ENCODE data around the gene NDE1.

Gene NDE1

DNA sequence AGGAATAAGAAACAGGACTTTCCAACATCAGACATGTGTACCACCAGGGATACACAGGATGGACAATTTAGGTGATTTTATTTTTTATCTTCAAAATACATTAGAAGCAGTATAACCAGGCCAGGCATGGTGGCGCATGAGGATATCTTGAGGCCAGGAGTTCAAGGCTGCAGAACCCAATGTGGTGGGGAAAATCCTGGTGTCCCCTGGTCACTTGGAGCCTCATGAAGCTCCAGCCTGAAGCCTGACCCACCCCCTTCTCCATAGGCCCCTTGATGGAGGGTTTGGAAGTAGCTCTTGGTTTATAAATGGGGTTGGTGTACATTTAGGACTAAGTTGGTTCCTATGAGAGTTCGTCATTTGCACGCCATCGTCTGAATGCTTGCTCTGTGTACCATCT, 118.2 kb downstream of the NDE1 start:
- no peak overlapping the region for H3K9ac ChIP-seq (ENCODE audit: insufficient read length)
- TF ChIP-seq FOXP2 (optimal IDR thresholded peaks at IDR 0.05; ENCODE audit: control extremely low read depth, extremely low read length, insufficient read depth) (no peak), EZH2 (IDR thresholded peaks at IDR 0.05) (no peak), POLR2AphosphoS5 (IDR thresholded peaks at IDR 0.05; ENCODE audit: borderline replicate concordance, low read depth, low read length) (no peak)
- DNase-seq (ENCODE audit: low read depth, low spot score): no peak

DNA sequence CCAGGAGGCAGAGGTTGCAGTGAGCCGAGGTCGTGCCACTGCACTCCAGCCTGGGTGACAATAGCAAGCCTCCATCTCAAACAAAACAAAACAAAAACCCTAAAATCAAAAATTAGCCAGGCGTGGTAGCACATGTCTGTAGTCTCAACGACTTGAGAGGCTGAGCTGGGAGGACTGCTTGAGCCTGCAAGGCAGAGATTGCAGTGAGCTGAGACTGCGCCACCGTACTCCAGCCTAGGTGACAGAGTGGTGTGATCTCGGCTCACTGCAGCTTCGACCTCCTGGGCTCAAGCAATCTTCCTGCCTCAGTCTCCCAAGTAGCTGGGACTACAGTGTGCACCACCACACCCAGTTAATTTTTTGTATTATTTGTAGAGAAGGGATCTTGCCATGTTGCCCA, 119.2 kb downstream of the NDE1 start:
- H3K4me3 ChIP-seq: no peak overlapping the region
- H3K27ac ChIP-seq: no peak overlapping the region
- no peaks in the 10 kb centered on the region for H3K36me3 ChIP-seq (ENCODE audit: insufficient read depth, low read length)
- no peaks in the 10 kb centered on the region for H3K9me3 ChIP-seq (ENCODE audit: low read depth, low read length)
- no peak for TF ChIP-seq FOXP2 (optimal IDR thresholded peaks at IDR 0.05; ENCODE audit: control extremely low read depth, extremely low read length, insufficient read depth)
- no peak for TF ChIP-seq POLR2AphosphoS5 (IDR thresholded peaks at IDR 0.05; ENCODE audit: borderline replicate concordance, low read depth, low read length)
- TF ChIP-seq EZH2 (IDR thresholded peaks at IDR 0.05): no peak
- DNase-seq (ENCODE audit: low read depth, low spot score): no peak
- no peak overlapping the region for H3K9ac ChIP-seq (ENCODE audit: insufficient read length)

More for the DNA sequence above, 118.2 kb downstream of the NDE1 start:
- no peak overlapping the region for H3K27ac ChIP-seq
- H3K36me3 ChIP-seq (ENCODE audit: insufficient read depth, low read length): no peaks in the 10 kb centered on the region
- no peak overlapping the region for H3K4me3 ChIP-seq
- H3K9me3 ChIP-seq (ENCODE audit: low read depth, low read length): no peaks in the 10 kb centered on the region

DNA sequence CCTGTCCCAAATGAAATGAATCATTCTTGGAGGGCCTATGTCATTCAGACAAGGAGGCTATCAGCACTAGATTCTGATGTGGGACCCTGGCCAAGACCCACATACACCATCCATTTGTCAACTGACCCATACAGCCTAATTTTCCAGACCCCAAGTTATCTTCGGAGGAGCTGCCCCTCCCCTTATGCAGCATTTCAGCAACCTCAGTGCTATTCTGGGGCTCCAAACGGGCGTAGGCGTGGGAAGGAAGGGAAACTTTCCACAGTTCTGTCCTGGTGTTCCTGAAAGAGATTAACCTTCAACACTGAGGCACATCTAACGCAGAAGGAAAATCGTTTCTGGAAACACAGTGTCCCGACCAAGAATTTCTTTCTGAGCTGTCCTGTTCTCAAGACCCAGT, 120.1 kb downstream of the NDE1 start:
- no peaks in the 10 kb centered on the region for H3K36me3 ChIP-seq (ENCODE audit: insufficient read depth, low read length)
- no peaks in the 10 kb centered on the region for H3K9me3 ChIP-seq (ENCODE audit: low read depth, low read length)
- no peak for DNase-seq (ENCODE audit: low read depth, low spot score)
- H3K27ac ChIP-seq: no peak overlapping the region
- no peak overlapping the region for H3K4me3 ChIP-seq
- TF ChIP-seq FOXP2 (optimal IDR thresholded peaks at IDR 0.05; ENCODE audit: control extremely low read depth, extremely low read length, insufficient read depth): no peak
- no peak for TF ChIP-seq EZH2 (IDR thresholded peaks at IDR 0.05)
- TF ChIP-seq POLR2AphosphoS5 (IDR thresholded peaks at IDR 0.05; ENCODE audit: borderline replicate concordance, low read depth, low read length): no peak
- no peak overlapping the region for H3K9ac ChIP-seq (ENCODE audit: insufficient read length)

DNA sequence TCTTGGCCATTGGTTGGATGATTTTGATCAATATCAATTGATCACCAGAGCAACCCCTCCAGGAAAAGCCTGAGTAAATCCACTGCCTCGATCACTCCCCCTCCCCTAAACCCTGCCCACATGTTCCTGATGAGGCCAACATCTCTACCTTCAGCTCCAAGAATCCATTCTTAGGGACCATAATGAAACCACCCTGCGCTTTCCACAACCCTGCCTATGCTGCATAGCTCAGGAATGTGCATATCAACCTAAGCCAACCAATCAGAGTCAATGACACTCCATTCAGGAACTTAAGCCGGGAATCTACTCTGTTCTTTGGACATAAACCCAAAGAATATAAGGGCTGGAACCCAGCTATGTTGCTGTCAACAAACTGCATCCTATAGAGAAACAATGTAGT, 120.5 kb downstream of the NDE1 start:
- TF ChIP-seq FOXP2 (optimal IDR thresholded peaks at IDR 0.05; ENCODE audit: control extremely low read depth, extremely low read length, insufficient read depth): no peak
- TF ChIP-seq EZH2 (IDR thresholded peaks at IDR 0.05): no peak
- TF ChIP-seq POLR2AphosphoS5 (IDR thresholded peaks at IDR 0.05; ENCODE audit: borderline replicate concordance, low read depth, low read length): no peak
- no peak overlapping the region for H3K27ac ChIP-seq
- H3K4me3 ChIP-seq: no peak overlapping the region
- no peaks in the 10 kb centered on the region for H3K36me3 ChIP-seq (ENCODE audit: insufficient read depth, low read length)
- no peaks in the 10 kb centered on the region for H3K9me3 ChIP-seq (ENCODE audit: low read depth, low read length)
- no peak overlapping the region for H3K9ac ChIP-seq (ENCODE audit: insufficient read length)
- DNase-seq (ENCODE audit: low read depth, low spot score): no peak

DNA sequence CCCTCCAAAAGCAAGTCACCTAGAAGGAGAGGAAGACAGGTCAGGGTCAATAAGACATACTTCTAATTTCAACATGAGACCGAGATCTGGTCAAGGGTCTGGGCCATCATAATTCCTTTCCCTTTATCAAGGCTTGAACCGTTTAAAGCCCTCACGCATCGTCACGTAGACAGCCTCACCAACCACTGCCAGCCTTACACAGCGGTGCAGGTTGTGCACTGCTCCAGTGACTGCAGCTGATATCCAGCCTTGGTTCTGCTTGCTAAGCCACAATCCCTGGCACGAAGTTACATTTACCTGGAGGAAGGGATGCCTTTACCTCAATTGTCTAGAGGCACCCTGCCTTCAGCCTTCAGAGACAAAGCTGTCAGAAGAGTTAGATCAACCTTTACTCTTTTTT, 121.6 kb downstream of the NDE1 start:
- no peaks in the 10 kb centered on the region for H3K9me3 ChIP-seq (ENCODE audit: low read depth, low read length)
- no peak overlapping the region for H3K4me3 ChIP-seq
- H3K27ac ChIP-seq: no peak overlapping the region
- DNase-seq (ENCODE audit: low read depth, low spot score): no peak
- TF ChIP-seq POLR2AphosphoS5 (IDR thresholded peaks at IDR 0.05; ENCODE audit: borderline replicate concordance, low read depth, low read length): no peak
- no peak for TF ChIP-seq FOXP2 (optimal IDR thresholded peaks at IDR 0.05; ENCODE audit: control extremely low read depth, extremely low read length, insufficient read depth)
- no peak for TF ChIP-seq EZH2 (IDR thresholded peaks at IDR 0.05)
- no peak overlapping the region for H3K9ac ChIP-seq (ENCODE audit: insufficient read length)
- no peaks in the 10 kb centered on the region for H3K36me3 ChIP-seq (ENCODE audit: insufficient read depth, low read length)

DNA sequence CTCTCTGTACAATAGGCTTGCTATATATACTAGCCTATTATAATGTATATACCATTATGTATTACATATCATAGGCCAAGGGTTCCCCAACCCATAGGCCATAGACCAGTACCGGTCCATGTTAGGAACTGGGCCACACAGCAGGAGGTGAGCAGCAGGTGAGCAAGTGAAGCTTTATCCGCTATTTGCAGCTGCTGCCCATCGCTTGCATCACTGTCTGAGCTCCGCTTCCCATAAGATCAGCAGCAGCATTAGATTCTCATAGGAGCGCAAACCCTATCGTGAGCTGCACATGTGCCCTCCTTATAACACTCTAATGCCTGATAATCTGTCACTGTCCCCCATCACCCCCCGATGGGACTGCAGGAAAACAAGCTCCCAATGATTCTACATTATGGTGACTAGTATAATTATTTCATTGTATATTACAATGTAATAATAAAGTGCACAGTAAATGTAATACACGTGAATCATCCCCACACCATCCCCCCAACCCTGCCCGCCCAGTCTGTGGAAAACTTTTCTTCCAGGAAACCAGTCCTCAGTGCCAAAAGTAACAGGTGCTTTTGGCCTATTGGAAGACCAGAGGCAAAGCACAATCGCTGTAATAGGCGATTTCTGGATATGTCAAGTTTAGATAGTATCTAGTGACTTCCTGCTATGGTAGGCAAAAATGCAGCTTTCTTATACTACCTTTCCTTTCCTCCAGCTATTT, 122.7 kb downstream of the NDE1 start:
- Histone ChIP-seq H3K36me3 (ENCODE audit: insufficient read depth, low read length) (no peaks in the 10 kb centered on the region), H3K9ac (ENCODE audit: insufficient read length) (no peak overlapping the region), H3K27ac (no peak overlapping the region), H3K9me3 (ENCODE audit: low read depth, low read length) (no peaks in the 10 kb centered on the region), H3K4me3 (no peak overlapping the region)
- no peak for TF ChIP-seq POLR2AphosphoS5 (IDR thresholded peaks at IDR 0.05; ENCODE audit: borderline replicate concordance, low read depth, low read length)
- no peak for TF ChIP-seq EZH2 (IDR thresholded peaks at IDR 0.05)
- DNase-seq (ENCODE audit: low read depth, low spot score): no peak

DNA sequence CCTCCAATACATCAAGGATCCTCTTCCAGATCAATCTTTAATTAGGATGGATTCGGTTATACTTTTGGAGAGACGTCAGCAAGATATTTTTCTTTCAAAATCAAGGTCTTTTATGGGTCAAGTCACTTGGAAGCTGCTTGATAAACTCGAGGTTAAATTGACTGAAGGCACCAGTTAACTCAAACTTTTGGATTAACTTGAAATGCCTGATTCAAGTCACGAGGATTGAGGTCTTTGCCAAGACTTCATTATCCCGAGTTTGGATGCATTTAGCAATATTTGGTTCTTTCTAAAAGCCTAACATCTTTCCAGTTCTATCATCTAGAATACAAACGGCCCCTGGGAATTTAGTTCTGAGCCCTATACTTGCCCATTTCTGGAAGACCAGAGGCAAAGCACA, 123.9 kb downstream of the NDE1 start:
- TF ChIP-seq FOXP2 (optimal IDR thresholded peaks at IDR 0.05; ENCODE audit: control extremely low read depth, extremely low read length, insufficient read depth): no peak
- no peak for TF ChIP-seq POLR2AphosphoS5 (IDR thresholded peaks at IDR 0.05; ENCODE audit: borderline replicate concordance, low read depth, low read length)
- TF ChIP-seq EZH2 (IDR thresholded peaks at IDR 0.05): no peak
- H3K4me3 ChIP-seq: no peak overlapping the region

DNA sequence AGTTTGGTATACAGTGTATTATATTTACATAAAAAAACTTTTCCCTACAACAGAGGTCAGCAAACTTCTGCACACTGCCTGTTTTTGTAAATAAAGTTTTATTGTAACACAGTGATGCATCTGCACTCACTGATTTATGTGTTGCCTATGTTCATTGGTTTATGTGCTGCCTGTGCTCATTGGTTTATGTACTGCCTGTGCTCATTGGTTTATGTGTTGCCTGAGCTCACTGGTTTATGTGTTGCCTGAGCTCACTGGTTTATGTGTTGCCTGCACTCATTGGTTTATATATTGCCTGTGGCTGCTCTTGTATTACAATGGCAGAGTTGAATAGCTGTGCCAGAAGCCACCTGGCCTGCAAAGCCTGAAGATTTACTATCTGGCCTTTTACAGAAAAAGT, 125.2 kb downstream of the NDE1 start:
- no peaks in the 10 kb centered on the region for H3K9me3 ChIP-seq (ENCODE audit: low read depth, low read length)
- DNase-seq (ENCODE audit: low read depth, low spot score): no peak
- TF ChIP-seq POLR2AphosphoS5 (IDR thresholded peaks at IDR 0.05; ENCODE audit: borderline replicate concordance, low read depth, low read length) (no peak), FOXP2 (optimal IDR thresholded peaks at IDR 0.05; ENCODE audit: control extremely low read depth, extremely low read length, insufficient read depth) (no peak), EZH2 (IDR thresholded peaks at IDR 0.05) (no peak)

More for the DNA sequence above, 123.9 kb downstream of the NDE1 start:
- Histone ChIP-seq H3K36me3 (ENCODE audit: insufficient read depth, low read length) (no peaks in the 10 kb centered on the region), H3K9ac (ENCODE audit: insufficient read length) (no peak overlapping the region), H3K9me3 (ENCODE audit: low read depth, low read length) (no peaks in the 10 kb centered on the region), H3K27ac (no peak overlapping the region)
- DNase-seq (ENCODE audit: low read depth, low spot score): no peak

More for the DNA sequence above, 125.2 kb downstream of the NDE1 start:
- Histone ChIP-seq H3K4me3 (no peak overlapping the region), H3K36me3 (ENCODE audit: insufficient read depth, low read length) (no peaks in the 10 kb centered on the region), H3K27ac (no peak overlapping the region), H3K9ac (ENCODE audit: insufficient read length) (no peak overlapping the region)

Data from SK-N-MC (cell line).